Measurements from ENCODE around the gene FOXF2.

Gene FOXF2

DNA sequence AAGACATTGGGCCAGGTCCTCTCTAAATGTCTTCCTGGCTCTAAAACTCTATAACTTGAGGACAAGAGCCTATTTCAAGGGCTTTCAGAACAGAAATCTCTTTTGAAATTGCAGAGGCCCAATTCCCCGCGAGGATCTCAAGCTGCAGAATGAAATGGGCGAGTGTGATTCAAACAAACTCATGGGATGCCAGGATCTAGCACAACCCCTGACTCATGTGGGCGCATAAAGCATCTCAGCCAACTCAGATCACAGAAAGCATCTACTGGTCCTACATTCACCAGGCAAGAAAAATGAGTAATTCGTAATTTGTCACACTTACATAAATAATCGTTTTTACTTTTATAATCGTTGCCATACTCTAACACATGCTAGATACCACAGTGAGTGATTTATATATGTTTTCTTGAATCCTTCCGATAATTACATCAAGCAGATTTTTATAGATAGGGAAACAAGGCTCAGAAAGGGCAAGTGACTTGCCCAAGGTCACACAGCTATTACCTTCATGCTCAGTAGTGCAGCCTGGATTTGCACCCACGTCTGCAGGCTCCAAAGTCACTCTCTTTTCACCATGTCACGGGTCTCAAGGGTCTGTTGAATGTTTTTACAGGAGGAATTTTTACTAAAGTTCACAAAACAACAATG, 26.2 kb downstream of the FOXF2 start:
- no peak for DNase-seq

GRCh38 chr6:1416191-1416760, 26.9 kb downstream of the FOXF2 start:
- no peak for DNase-seq

DNA sequence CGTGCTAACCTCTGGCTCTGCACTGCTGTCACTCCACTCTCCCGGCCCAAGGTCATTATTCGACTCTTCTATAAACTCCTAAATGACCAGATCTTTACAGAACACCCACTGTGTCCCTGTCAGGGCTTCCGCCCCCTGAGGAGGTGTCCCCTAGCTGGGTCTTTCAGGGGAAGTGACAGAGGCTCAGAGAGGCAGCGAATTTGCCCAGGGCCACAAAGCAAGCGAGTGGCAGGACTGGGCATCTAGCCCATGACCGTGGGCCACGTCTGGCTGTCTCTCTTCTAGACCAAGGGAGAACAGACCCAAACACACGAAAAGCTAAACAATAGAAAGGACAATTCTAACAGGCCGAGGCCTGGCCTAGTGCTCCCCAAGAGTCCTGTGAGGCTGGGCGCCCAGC, 27.4 kb downstream of the FOXF2 start:
- no peak for DNase-seq

DNA sequence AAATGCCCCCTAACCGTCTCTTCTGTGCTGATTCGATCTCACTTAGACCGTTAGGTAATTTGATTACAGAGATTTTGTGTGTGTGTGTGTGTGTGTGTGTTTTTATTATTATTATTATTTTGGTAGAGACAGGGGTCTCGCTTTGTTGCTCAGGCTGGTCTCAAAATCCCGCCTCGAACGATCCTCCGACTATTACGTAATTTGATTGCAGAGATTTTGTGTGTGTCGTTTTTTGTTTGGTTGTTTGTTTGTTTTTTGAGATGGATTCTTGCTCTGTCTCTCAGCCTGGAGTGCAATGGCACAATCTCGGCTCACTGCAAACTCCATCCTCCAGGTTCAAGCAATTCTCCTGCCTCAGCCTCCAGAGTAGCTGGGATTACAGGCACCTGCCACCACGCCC, 28.3 kb downstream of the FOXF2 start:
- no peak for DNase-seq

DNA sequence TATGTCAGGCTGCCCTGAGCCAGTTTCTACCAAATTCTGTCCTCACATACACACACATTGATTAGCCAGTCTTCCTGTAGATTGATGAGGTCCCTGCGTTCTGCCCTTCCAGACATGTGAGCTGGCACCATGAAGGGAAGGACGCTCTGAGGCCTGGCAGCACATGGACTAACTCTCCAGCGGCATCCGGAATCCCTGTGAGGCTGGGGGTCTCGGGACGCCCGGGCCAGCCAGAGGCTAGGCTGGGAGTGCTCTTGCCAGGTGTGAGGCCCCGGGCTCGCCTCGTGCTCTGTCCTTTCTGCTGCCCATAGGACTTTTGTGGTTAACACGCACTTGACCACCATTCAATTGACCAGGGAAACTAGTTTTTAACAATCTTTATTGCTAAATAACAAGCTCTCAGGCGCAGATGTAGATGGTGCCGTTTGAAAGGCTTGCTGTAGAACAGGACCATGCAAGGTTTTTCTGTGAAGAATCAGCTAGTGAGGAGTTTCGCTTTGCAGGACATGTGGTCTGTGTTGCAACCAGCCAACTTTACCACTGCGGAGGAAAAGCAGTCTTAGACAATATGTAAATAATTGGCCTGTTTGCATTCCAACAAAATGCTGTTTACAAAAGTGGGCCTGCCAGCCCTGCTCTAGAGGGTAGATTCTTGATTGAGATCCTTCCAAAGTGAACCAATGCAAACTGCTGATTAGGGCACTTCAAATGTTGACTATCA, 29.3 kb downstream of the FOXF2 start:
- no peak for DNase-seq

DNA sequence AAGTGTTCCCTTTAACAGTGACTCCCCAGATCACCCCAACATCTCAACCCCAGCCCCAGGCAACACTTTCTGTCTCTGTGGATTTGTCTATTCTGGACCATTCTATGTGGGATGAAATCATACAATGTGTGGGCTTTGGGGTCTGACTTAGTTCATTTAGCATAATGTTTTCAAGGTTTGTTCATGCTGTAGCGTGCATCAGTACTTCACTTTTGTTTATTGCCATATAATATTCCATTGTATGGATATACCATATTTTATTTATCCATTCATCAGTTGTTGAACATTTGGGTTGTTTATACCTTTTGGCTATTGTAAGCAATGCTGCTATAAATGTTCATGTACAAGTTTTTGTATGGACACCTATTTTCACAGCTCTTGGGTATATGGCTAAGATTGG, 31.0 kb downstream of the FOXF2 start:
- DNase-seq, result no peak

- no peak for DNase-seq
These were observed 32.9 kb downstream of the FOXF2 start for GRCh38 chr6:1422290-1422689.

DNA sequence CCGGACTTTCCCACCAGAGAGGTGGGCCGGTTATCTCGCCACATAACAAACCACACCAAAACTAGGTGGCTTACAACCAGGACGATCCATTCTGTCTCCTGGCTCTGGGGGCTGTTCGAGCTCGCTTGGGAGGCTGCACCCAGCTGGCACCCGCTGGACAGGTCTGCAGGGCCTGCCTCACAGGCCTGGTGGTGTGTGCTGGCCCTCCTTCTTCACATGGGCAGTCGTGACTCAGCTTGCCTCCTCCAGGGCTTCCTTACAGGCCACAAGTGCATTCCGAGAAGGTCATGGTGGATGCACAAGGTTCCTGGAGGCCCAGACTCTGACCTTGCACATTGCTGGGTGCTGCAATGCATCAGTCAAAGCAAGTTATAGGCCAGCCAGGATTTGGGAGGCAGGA, 34.2 kb downstream of the FOXF2 start:
- DNase-seq, result no peak

- no peak for DNase-seq
These were observed 35.0 kb downstream of the FOXF2 start for GRCh38 chr6:1424306-1424927.

- no peak for DNase-seq
These were observed 37.0 kb downstream of the FOXF2 start for GRCh38 chr6:1426416-1426815.

- DNase-seq, result no peak
These were observed 46.4 kb downstream of the FOXF2 start for GRCh38 chr6:1435806-1436205.

DNA sequence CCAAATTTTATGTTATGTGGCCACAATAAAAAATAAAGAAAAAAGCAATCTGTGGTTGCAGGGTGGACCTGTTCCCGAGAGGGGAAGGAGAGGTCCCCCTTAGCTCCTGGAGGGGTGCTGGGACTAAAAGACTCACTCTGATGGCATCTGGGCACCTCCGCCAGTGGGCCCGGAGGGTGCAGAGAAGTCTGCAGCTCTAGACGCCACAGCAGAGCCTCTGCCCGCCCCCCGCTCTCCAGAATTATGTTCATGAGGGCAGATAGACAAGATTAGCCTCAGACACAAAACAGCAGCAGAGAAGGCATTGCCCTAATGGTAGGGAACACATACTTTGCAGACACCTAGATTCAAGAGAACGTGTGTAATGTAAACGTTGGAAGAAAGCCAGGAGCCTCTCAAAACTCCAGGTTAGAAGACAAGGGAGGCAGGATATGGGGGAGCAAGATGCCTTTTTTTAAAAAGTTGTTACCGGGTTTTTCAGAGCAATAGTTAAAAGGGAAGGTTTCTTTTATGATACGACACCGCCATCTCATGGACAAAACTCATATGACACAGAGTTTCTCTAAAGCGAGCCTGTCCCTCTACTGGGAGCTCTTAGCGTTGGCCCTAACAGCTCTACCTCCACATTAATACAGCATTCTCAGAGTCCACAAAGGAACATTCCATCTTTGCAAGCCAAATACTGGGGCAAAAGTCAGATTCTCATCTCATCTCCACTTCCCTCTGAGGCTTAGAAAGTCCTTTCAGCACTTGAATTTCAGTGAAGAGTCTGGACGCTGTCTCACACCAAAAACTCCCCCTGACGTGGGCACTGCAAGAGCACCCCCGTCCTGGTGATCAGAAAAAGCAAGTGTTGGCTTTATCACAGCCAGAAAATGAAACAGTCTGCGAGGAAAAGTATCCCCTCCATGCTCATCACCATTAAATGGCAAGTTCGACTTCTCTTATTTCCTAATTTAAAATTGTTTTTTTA, 47.2 kb downstream of the FOXF2 start:
- no peak for DNase-seq

DNA sequence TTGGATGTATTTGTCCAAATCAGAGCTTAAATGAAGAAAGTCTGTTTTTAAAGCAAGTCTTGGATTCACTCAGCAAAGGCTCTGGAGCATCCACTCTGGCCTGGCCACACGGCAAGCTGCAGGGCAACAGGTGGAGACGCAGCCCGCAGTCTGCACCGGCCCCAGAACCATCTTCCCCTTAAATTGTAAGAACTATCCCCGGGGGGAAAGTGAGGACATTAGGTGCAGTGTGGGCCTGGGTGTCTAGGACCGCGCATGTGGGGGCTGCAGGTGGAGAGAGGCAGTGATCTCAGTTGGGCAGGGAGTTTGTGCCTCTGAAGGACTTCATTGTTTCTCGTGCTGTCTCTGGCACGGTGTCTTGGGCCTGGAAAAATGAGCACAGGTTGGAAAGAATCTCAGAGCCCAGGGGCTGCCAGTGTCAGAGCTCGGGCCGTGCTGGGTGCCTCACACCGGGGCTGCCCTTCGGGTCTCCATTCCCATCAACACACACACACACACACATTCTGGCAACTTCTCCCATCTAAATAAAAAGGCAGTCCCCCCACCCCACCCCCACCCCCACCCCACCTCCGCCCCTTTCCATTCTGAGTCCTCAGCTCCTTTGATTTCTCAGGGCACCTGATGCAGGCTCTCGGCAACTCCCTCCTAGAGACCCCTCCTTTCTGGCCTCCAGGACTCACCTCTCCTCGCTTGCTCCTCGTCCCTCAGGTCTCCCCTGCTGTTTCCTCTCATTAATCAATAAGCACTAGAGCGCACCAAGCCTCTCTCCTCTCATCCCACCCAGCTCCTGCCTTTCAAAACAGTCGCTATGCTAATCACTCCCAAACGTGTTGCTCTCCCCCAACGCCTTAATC, 48.4 kb downstream of the FOXF2 start:
- DNase-seq, result no peak

DNA sequence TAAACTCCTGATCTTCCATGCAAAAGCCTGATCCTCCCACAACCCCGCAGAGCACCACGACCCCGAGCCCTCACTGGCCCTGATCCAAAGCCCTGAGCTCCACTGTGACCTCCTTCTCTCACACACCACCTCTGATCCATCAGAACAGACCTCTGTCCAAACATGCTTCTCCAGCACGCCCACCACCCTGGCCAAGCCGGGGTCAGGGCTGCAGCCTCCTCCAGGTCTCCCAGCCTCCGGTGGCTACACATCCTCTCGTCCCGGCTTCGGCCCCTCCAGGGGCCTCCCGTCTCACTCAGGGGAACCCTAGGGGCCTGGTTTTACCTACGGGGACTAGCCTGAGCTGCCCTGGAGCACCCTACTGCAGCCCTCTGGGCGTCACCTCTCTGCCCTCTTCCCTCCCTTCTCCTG, 49.1 kb downstream of the FOXF2 start:
- no peak for DNase-seq

DNA sequence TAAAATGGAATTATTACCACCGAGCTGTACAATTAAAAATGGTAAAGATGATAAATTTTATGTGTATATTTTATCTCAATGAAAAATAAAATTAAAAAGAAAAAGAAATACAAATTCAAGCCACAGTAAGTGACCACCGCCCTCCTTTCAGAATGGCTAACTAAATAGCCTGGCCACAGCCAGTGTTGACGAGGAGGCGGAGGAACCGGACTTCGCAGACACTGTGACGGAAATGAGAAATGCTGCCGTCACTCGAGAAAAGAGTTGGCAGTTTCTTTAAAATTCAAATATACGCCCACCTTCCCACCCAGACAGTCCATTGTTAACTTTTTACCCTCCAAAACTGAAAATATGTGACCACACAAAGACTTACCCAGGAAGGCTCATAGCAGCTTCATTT, 50.0 kb downstream of the FOXF2 start:
- DNase-seq, result no peak

GRCh38 chr6:1442929-1443328, 53.6 kb downstream of the FOXF2 start:
- DNase-seq, result no peak

All from effector CD8-positive, alpha-beta T cell (primary cell).